Vagina (tissue), 2 donors: Measurements from ENCODE around the gene CCSER1.

Experiments
- CTCF ChIP-seq, 3 experiments: fragments of 450-650 bp in 2 of 3; fragments of 200-600 bp in 1 of 3; sonication (generic) in 1 of 3; IDR thresholded peaks; one replicate each; pipeline ENCODE4 v1.5.1; 2017 to 2019; ENCODE audit warnings: antibody characterized with exemption in 3 of 3, mild to moderate bottlenecking in 2 of 3, moderate library complexity in 2 of 3
- POLR2A ChIP-seq, 2 donors: fragments of 450-650 bp; IDR thresholded peaks; one replicate each; pipeline ENCODE4 v1.6.1; 2017; ENCODE audit warnings: antibody characterized with exemption in 2 of 2, mild to moderate bottlenecking in 2 of 2, moderate library complexity in 2 of 2

GRCh38 chr4:91621446-91621845 lies 1494.3 kb downstream of the CCSER1 start:
- TF ChIP-seq CTCF (IDR thresholded peaks at IDR 0.05) (no peak), POLR2A (IDR thresholded peaks at IDR 0.05) (no peak)
